Activated CD8-positive, alpha-beta T cell treated with anti-CD3 and anti-CD28 coated beads for 36 hours (primary cell): Measurements from ENCODE around the gene TMPRSS4. TPM values are rescaled to one million over a fixed set of nuclear protein-coding genes. Genes with fewer than 3 reads are reported as not detected.

Source experiments
- ATAC-seq: fragments of 200-7000 bp; cut with Tn5 transposase; one replicate; pipeline ENCODE4 v1.10.0; 2021; ENCODE audit warnings: mild to moderate bottlenecking, moderate library complexity
- CTCF ChIA-PET: fragments of 350-600 bp; sonication (Branson Sonifier 250); formaldehyde crosslinking; loops from one replicate; lab custom pipeline; 2021; ENCODE audit warnings: antibody characterized with exemption; lab: Charles Lee
- POLR2A ChIA-PET: fragments of 350-600 bp; sonication (Branson Sonifier 250); formaldehyde crosslinking; loops from one replicate; lab custom pipeline; 2021; ENCODE audit warnings: antibody characterized with exemption; lab: Charles Lee
- DNase-seq: peaks from one replicate; pipeline ENCODE4 v3.0.0-alpha.2; 2020
- H3K27ac Mint-ChIP-seq: one replicate; pipeline ENCODE4 v1.8.0; 2021; ENCODE audit warnings: mild to moderate bottlenecking, mixed read lengths
- H3K27me3 Mint-ChIP-seq: one replicate; pipeline ENCODE4 v1.8.0; 2021; ENCODE audit warnings: mixed read lengths
- H3K36me3 Mint-ChIP-seq: one replicate; pipeline ENCODE4 v1.8.0; 2021; ENCODE audit warnings: low read depth, mixed read lengths
- H3K4me1 Mint-ChIP-seq: one replicate; pipeline ENCODE4 v1.8.0; 2021; ENCODE audit warnings: low read depth, mixed read lengths
- H3K4me3 Mint-ChIP-seq: one replicate; pipeline ENCODE4 v1.8.0; 2021; ENCODE audit warnings: mild to moderate bottlenecking, moderate library complexity, mixed read lengths
- H3K9me3 Mint-ChIP-seq: one replicate; pipeline ENCODE4 v1.8.0; 2021; ENCODE audit warnings: mixed read lengths
- CTCF ChIP-seq: fragments of 200-600 bp; IDR thresholded peaks from one replicate; pipeline ENCODE4 v1.8.0; 2022; ENCODE audit warnings: antibody characterized with exemption, mild to moderate bottlenecking
- intact Hi-C: fragments of 100-400 bp; cut with micrococcal nuclease; formaldehyde crosslinking; loops from one replicate; pipeline ENCODE4 v1.10.0; 2022
- total RNA-seq, 2 experiments: library from RNA; stranded (reverse); gene quantifications; one replicate each; pipeline ENCODE4 v1.2.3, GENCODE V29; 2021

The TMPRSS4 gene
- total RNA-seq, 2 experiments from 2014 or later: not detected

DNA sequence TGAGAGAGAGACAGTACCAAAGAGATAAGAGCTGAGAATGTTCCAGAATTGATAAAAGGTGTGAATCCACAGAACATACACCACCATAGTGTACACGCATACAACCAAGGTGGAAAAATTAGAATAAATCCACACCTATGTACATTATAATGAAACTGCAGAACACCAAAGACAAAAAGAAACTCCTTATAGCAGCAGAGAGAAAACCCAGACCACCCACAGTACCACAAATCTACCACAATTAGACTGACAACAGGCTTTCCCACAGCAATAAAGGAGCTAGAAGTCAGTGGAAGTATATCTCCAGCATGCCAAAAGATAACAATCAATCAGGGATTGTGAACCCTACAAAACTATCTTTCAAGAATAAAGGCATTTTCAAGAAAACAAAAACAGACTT, 43.9 kb downstream of the TMPRSS4 start:
- ChIA-PET POLR2A (no interaction called here), CTCF (interaction anchor here (1.0 to 3.3 kb wide), 2 partner anchors 51 to 297 kb away, joined by 3 to 16 read pairs; no protein-coding TSS in a partner anchor)
- DNase-seq (no peak), ATAC-seq (no peak)
- no peak overlapping the region for H3K4me3 Mint-ChIP-seq
- peaks cover 2% of the 10 kb centered on the region for H3K36me3 Mint-ChIP-seq
- no peaks in the 10 kb centered on the region for H3K27me3 Mint-ChIP-seq
- H3K4me1 Mint-ChIP-seq: peaks cover 23% of the 10 kb centered on the region
- no peak for TF ChIP-seq CTCF
- intact Hi-C loops: no loop called here
- H3K27ac Mint-ChIP-seq: no peak overlapping the region
- peaks cover 6% of the 10 kb centered on the region for H3K9me3 Mint-ChIP-seq

DNA sequence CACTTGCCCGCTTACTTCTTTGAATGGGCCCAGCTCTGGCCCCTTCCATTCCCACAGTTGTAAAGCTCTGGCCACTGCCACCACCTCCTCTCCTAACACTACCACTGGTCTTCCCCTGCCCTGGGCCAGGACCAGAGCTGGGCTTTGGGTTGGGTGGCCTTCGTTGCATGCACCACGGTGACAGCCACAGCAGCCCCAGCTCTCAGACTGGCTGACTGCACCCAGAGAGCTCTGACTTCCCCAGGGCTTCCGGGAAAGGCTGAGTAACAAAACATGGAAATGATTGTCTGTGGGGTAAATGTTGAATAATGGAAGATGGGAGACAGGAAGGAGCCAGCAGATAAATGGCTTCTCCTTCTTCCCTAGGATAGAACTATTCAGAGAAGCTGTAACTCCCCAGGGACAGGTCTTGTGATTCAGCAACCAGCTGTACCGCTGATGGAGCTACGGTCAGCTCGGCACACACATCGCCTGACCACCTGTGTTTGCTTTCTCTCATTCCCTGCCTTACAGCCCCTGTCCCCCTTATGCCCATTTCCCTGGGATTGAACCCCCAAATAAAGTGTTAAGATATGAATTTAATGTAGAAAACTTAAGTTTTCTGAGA, 48.2 kb downstream of the TMPRSS4 start:
- TF ChIP-seq CTCF: no peak
- ATAC-seq (no peak), DNase-seq (no peak)
- peaks cover 2% of the 10 kb centered on the region for H3K36me3 Mint-ChIP-seq
- intact Hi-C loops: no loop called here
- no peak overlapping the region for H3K4me3 Mint-ChIP-seq
- POLR2A ChIA-PET: interaction anchor here (1.0 kb wide), 1 partner anchor 12 kb away, joined by 3 read pairs; no protein-coding TSS in a partner anchor
- H3K9me3 Mint-ChIP-seq: peaks cover 6% of the 10 kb centered on the region
- H3K27ac Mint-ChIP-seq: no peak overlapping the region
- H3K27me3 Mint-ChIP-seq: peaks cover 5% of the 10 kb centered on the region
- H3K4me1 Mint-ChIP-seq: no peaks in the 10 kb centered on the region
- CTCF ChIA-PET: interaction anchor here (0.8 to 1.4 kb wide), 6 partner anchors 9 to 178 kb away, joined by 3 to 4 read pairs (median 3); no protein-coding TSS in a partner anchor

GRCh38 chr11:118126082-118126838, 49.4 kb downstream of the TMPRSS4 start:
- no peak for DNase-seq
- peaks cover 5% of the 10 kb centered on the region for H3K27me3 Mint-ChIP-seq
- no peak for TF ChIP-seq CTCF
- POLR2A ChIA-PET: interaction anchor here (0.6 to 1.2 kb wide), 6 partner anchors 12 to 251 kb away, joined by 3 to 4 read pairs (median 3); no protein-coding TSS in a partner anchor
- intact Hi-C loops: no loop called here
- CTCF ChIA-PET: interaction anchor here (0.6 to 1.2 kb wide), 3 partner anchors 38 to 154 kb away, joined by 3 read pairs; no protein-coding TSS in a partner anchor
- no peak overlapping the region for H3K27ac Mint-ChIP-seq
- H3K9me3 Mint-ChIP-seq: no peaks in the 10 kb centered on the region
- no peak overlapping the region for H3K4me3 Mint-ChIP-seq
- ATAC-seq: peak; percentile 76
- no peaks in the 10 kb centered on the region for H3K36me3 Mint-ChIP-seq
- H3K4me1 Mint-ChIP-seq: no peaks in the 10 kb centered on the region

DNA sequence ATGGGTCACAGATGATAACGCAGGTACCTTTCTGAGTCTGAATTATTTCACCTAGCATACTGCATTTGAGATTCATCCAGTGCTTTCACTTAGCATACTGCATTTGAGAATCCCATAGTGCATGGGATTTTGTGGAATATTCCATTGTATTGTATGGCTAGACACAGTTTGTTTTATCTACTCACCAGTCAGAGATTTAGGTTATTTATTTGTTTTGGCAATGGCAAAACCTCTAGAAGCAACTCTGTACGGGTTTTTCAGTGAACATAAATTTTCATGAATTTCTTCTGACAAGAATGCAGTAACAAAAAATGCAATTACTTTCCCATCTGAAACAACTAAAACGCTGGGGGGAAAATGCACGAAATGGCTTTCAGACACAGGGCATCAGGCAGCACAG, 51.4 kb downstream of the TMPRSS4 start:
- H3K4me1 Mint-ChIP-seq: no peaks in the 10 kb centered on the region
- POLR2A ChIA-PET: no interaction called here
- H3K36me3 Mint-ChIP-seq: no peaks in the 10 kb centered on the region
- ATAC-seq (no peak), DNase-seq (no peak)
- no peaks in the 10 kb centered on the region for H3K9me3 Mint-ChIP-seq
- intact Hi-C loops: no loop called here
- no peak overlapping the region for H3K27ac Mint-ChIP-seq
- no peak overlapping the region for H3K4me3 Mint-ChIP-seq
- peaks cover 5% of the 10 kb centered on the region for H3K27me3 Mint-ChIP-seq
- CTCF ChIA-PET: no interaction called here
- TF ChIP-seq CTCF: no peak
